NCI-H1930 (cell line): ENCODE data around the gene EHBP1L1.

ENCODE experiments used
- DNase-seq, 2 experiments: peaks; one replicate each; lab custom pipeline; 2025; lab: John Stamatoyannopoulos, UW

Gene EHBP1L1

DNA sequence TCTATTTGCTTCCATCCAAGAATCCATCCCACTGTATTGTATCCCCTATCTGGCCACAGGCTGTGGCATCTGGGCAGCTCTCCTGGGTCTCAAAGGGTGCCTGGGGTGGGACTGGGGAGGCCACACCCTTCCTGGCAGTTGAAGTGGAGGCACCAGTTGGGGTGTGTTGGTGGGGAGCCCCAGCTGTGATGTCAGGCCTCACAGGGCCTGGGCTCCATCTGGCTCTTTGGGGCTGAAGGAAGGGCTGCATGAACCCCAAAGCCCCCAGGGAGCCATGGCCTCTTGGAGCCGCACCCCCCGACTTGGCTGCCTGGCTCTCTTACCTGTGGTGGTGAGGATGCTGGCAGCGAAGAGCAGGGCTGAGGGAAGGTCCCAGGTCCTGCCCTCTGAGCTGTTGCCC is 19.3 kb downstream of the EHBP1L1 start:
- DNase-seq, result no peak

- DNase-seq, result no peak
Measured at GRCh38 chr11:65595543-65596281, 19.9 kb downstream of the EHBP1L1 start, which contains the start of gene KCNK7. Gene KCNK7 (minus strand): TSS chr11:65595800. CDS start chr11:65595772, 28 bp downstream.

- DNase-seq, result no peak
Measured at GRCh38 chr11:65596520-65596919, 20.7 kb downstream of the EHBP1L1 start.

- no peak for DNase-seq
Measured at GRCh38 chr11:65598258-65598699, 22.4 kb downstream of the EHBP1L1 start.

GRCh38 chr11:65599216-65599954 is 23.5 kb downstream of the EHBP1L1 start:
- no peak for DNase-seq

GRCh38 chr11:65599955-65600246 is 24.0 kb downstream of the EHBP1L1 start:
- DNase-seq, result no peak

- DNase-seq, result no peak
Measured at GRCh38 chr11:65604258-65604657, 28.4 kb downstream of the EHBP1L1 start.

- peak; percentile 50 to 64 for DNase-seq
Measured at GRCh38 chr11:65606876-65607613, 31.2 kb downstream of the EHBP1L1 start.

GRCh38 chr11:65607614-65608426 is 32.0 kb downstream of the EHBP1L1 start:
- DNase-seq, result no peak

DNA sequence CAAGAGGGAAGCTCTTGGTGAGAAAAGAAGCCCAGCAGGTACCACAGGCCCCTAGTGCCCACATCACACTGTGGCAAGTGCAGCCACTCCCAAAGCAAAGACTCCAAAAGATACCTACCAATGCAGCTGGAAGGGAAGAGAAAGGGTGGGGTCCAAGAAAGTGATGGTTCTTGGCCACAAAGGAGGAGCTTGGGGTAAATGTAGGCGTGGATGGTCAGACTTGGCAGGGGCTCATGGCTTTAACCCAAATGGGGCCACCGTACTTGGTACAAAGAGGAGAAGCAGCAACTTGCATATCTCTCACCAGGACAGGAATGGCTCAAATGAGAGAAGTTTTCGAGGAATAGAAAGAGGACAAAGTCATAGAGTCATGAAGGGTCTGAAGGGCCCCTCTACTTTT is 33.4 kb downstream of the EHBP1L1 start:
- no peak for DNase-seq

GRCh38 chr11:65609665-65610064 is 33.8 kb downstream of the EHBP1L1 start:
- no peak for DNase-seq

DNA sequence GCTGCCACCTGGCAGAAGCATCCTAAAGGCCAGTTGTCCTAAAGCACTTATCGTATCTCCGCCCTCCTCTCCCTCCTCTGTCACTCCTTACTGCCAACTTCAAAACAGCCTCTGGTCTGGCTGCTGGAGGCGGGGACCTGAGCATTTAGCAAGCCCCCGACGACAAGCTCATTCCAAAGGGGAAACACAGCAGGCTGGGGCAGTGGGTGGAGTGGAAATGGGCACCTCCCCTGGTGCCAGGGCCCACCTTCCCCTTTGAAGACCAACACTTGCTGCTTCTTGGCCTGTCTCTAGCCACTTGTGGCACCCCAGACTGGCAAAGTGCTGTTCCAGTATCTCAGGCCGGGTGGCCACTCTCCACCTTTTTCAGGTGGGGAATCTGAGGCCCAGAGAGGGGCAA is 34.6 kb downstream of the EHBP1L1 start:
- DNase-seq, result no peak

- no peak for DNase-seq
Measured at GRCh38 chr11:65611028-65611757, 35.3 kb downstream of the EHBP1L1 start.

GRCh38 chr11:65611758-65612603 is 36.1 kb downstream of the EHBP1L1 start:
- no peak for DNase-seq

DNA sequence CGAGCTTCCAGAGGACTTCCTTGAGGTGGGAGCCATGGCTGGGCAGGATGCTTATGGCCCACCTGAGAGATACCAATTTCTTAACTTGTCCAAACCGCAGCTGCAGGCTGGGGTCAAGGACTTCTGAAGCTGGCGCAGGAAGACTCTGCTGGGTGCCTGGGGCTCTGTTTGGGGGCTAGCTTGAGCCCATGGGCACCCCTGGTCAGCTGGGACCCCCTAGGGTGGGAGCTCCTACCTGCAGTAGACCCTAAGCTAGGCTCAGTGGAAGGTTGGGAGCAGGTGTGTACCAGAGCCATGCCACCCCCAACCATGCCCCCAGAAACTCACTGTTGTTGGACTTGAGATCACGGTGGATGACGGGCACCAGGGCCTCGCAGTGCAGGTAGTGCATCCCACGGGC is 36.8 kb downstream of the EHBP1L1 start:
- DNase-seq, result no peak

DNA sequence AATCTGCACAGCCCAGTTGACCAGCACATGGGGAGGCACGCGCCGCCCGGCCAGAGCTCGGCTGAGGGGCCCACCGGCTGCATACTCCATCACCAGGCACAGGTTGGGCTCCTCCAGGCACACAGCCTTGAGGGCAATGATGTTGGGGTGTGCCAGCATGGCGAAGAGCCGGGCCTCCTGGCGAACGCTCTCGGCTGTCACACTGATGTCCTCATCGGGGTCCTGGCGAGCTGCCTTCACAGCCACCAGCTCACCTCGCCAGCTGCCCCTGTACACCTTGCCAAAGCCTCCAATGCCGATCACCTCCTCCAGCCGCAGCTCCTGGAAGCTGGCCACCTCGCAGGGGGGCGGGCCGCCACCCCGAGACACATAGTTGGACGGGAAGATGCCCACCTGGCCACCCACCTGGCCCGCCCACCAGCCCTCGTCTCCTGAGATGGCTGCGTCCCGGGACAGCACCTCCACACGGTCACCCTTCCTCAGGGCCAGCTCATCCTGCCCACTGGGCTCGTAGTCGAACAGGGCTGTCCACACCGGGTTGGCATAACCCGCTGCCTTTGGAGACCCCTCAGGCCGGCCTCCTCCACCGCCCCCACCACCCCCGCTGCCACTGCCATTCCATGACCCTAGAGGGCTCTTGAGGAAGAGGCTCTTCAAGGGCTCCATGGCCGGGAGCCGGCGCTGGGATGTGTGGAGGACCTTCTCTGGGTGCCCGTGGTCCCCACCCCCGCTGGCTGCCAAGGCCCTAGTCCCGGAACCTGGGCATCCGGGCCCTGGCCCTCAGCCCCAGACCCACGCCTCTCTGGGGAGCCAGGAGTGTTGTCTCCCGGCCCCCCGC is 37.5 kb downstream of the EHBP1L1 start:
- no peak for DNase-seq

DNA sequence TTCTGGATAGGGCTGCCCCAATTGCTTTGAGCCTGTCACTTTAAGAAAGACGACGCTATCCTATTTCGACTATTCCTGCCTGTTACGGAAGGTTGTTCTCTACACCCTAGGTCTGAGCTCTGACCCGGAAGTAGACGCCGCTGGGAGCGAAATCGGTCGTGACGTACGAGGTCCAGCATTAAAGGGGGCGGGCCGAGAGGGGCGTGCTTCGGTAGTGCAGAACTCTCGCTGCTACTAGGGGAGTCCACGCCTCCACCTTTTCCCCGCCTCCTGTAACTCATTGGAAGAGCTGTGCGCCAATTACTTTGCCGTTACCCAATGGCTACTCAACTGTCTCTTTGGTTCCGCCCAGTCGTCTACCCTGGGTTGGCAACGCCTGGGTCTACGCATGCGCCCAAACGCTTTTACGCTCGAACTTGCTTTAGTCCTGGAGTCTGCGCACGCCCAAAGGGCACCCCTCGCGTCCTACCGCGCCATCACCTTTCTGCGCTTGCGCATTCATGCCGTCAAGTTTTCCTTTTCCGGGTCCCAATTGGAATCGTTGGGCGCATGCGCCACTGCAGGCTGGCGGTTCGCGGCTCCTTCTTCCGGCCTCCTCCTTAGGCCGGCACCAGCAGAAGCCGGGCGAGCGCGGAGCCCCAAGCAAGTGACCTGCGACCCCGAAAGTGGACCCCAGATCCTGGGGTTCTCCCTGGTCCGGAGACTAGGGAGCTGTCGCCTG is 39.5 kb downstream of the EHBP1L1 start, which contains the start of gene PCNX3:
Gene PCNX3 (plus strand): TSS at position 548 of the 721 bp plus-strand sequence. CDS start 536 bp downstream, outside the sequence.
- DNase-seq, result peak; percentile 100

DNA sequence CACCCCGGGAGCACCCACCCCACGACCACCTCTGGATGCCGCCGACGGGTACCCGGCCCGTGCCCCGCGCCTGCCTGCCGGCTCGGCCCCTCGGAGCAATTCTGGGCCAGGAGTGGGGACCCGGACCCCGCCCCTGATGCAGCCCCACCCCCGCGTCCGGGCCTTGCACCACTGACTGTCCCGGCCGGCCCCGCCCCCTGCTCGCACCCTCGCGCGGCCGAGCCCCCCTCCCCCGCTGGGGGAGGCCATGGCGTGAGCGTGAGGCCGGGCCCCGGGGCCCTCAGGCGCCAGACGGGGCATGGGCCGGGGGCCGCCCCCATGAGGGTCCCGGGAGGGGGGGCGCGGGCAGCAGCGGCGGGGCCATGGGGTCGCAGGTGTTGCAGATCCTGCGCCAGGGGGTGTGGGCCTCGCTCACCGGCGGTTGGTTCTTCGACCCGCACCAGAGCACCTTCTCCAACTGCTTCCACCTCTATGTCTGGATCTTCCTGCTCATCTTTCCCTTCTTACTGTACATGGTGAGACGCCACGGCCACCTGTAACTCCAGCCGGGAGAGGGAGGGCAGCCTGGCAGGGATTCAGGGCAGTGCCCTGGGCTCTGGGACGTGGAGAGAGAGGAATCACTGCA is 40.2 kb downstream of the EHBP1L1 start:
- no peak for DNase-seq
